HG03342 (cell line): ENCODE measurements around the gene PIP5K1C.
"Not testable (repeated sequence)": the region's sequence is repeated elsewhere in the genome, so short reads cannot be mapped to it uniquely, and the experiment has no call there.

Source experiments
- ATAC-seq: cut with Tn5 transposase; IDR thresholded peaks from one replicate; pipeline ENCODE4 v1.9.1; 2021; ENCODE audit warnings: mild to moderate bottlenecking, moderate library complexity; ENCODE audit not compliant: unreplicated experiment

The PIP5K1C gene

GRCh38 chr19:3591876-3592613 lies 108.2 kb downstream of the PIP5K1C start:
- ATAC-seq: no peak

- no peak for ATAC-seq
These were observed 109.1 kb downstream of the PIP5K1C start for GRCh38 chr19:3590991-3591659.

- no peak for ATAC-seq
These were observed 110.3 kb downstream of the PIP5K1C start for GRCh38 chr19:3589949-3590348.

GRCh38 chr19:3589439-3589838 lies 110.8 kb downstream of the PIP5K1C start:
- no peak for ATAC-seq

DNA sequence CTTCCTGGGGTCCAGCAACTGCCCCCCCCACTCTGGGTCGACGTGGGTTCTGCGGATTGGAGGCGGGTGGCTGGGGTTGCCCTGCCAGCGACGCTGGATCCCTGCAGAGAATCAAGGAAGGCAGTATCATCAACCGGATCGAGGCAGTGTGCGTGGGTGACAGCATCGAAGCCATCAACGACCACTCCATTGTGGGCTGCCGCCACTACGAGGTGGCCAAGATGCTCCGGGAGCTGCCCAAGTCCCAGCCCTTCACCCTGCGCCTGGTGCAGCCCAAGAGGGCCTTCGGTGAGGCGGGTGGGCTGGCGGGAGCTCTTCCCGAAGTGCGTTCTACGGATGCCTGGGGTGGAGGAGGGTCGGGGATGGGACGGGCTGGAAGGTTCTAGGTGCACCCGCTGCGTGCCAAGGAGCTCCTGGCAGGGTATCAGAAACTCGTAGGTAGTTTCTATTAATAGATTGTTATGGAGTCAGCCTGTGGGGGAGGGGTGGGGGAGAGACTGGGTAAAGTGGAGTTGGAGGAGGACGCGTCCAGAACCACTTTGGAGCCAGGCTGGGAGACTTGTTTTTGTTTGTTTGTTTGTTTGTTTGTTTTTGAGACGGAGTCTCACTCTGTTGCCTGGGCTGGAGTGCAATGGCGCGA lies 113.4 kb downstream of the PIP5K1C start:
- ATAC-seq: no peak

- ATAC-seq: no peak
These were observed 114.1 kb downstream of the PIP5K1C start for GRCh38 chr19:3586127-3586626.

GRCh38 chr19:3585301-3586126 lies 114.8 kb downstream of the PIP5K1C start, which contains the start of gene GIPC3:
Gene GIPC3 (plus strand): TSS chr19:3585478. CDS start chr19:3585598, 120 bp downstream.
- ATAC-seq: no peak

DNA sequence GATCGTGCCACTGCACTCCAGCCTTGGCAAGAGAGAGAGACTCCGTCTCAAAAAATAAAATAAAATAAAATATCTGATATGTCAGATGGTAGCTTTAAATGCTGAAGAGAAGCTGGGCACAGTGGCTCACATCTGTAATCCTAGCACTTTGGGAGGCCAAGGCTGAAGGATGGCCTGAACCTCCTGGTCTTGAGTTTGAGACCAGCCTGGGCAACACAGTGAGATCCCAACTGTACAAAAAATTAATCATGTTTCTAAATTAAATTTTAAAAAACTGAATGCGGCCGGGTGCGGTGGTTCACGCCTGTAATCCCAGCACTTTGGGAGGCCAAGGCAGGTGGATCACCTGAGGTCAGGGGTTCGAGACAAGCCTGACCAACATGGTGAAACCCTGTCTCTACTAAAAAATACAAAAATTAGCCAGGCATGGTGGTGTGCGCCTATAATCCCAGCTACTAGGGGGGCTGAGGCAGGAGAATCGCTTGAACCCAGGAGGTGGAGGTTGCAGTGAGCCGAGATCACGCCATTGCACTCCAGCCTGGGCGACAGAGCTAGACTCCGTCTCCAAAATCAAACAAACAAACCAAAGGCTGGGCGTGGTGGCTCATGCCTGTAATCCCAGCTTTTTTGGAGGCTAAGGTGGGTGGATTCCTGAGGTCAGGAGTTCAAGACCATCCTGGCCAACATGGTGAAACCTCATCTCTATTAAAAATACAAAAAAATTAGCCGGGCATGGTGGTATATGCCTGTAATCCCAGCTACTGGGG lies 116.0 kb downstream of the PIP5K1C start:
- ATAC-seq: not testable (repeated sequence)

GRCh38 chr19:3581792-3582191 lies 118.5 kb downstream of the PIP5K1C start:
- ATAC-seq: not testable (repeated sequence)
